Duodenal mucosa (tissue), 2 donors: Measurements from ENCODE around the gene CEACAM16.

Experiments
- H3K27ac ChIP-seq: one replicate; pipeline ENCODE4 v1.7.0; 2013; ENCODE audit warnings: low read depth, low read length
- H3K27me3 ChIP-seq, 2 donors: one replicate each; pipeline ENCODE4 v1.7.0; 2013; ENCODE audit warnings: low read length in 2 of 2, control low read depth in 1 of 2; ENCODE audit not compliant: insufficient read depth in 2 of 2, control insufficient read depth in 1 of 2
- H3K36me3 ChIP-seq, 2 donors: one replicate each; pipeline ENCODE4 v1.7.0; 2013; ENCODE audit warnings: low read length in 2 of 2, control low read depth in 1 of 2; ENCODE audit not compliant: insufficient read depth in 2 of 2, control insufficient read depth in 1 of 2
- H3K4me1 ChIP-seq, 2 donors: one replicate each; pipeline ENCODE4 v1.7.0; 2013; ENCODE audit warnings: low read length in 2 of 2, control low read depth in 1 of 2; ENCODE audit not compliant: insufficient read depth in 2 of 2, control insufficient read depth in 1 of 2
- H3K4me3 ChIP-seq, 2 donors: one replicate each; pipeline ENCODE4 v1.7.0; 2013; ENCODE audit warnings: low read length in 2 of 2, low read depth in 1 of 2
- H3K9ac ChIP-seq, 2 donors: one replicate each; pipeline ENCODE4 v1.7.0; 2013; ENCODE audit warnings: low read length in 2 of 2, low read depth in 1 of 2
- H3K9me3 ChIP-seq, 2 donors: one replicate each; pipeline ENCODE4 v1.7.0; 2013; ENCODE audit warnings: low read length in 2 of 2, control low read depth in 1 of 2; ENCODE audit not compliant: control insufficient read depth in 1 of 2

Gene CEACAM16

GRCh38 chr19:44745341-44745831, 46.4 kb downstream of the CEACAM16 start:
- no peaks in the 10 kb centered on the region for H3K9me3 ChIP-seq
- peak overlapping the region; percentile 37 to 50 for H3K4me3 ChIP-seq
- peaks cover 43 to 67% of the 10 kb centered on the region in 2 donors for H3K4me1 ChIP-seq
- H3K9ac ChIP-seq: peak overlapping the region; percentile 55 to 60
- no peaks in the 10 kb centered on the region for H3K27me3 ChIP-seq
- H3K36me3 ChIP-seq: no peaks in the 10 kb centered on the region
- H3K27ac ChIP-seq: peak overlapping the region; percentile 82

GRCh38 chr19:44745887-44746600, 47.1 kb downstream of the CEACAM16 start:
- Histone ChIP-seq H3K36me3 (peaks cover 0 to 2% of the 10 kb centered on the region in 2 donors), H3K9ac (peak overlapping the region; percentile 55 to 60), H3K4me3 (peak overlapping the region; percentile 37 to 69), H3K27ac (peak overlapping the region; percentile 88), H3K27me3 (no peaks in the 10 kb centered on the region), H3K4me1 (peaks cover 49 to 71% of the 10 kb centered on the region in 2 donors), H3K9me3 (no peaks in the 10 kb centered on the region)

- H3K36me3 ChIP-seq: peaks cover 0 to 6% of the 10 kb centered on the region in 2 donors
- H3K27ac ChIP-seq: peak overlapping the region; percentile 88
- H3K4me3 ChIP-seq: peak overlapping the region; percentile 46 to 69
- H3K9ac ChIP-seq: peak overlapping the region; percentile 55 to 60
- peaks cover 50 to 72% of the 10 kb centered on the region in 2 donors for H3K4me1 ChIP-seq
- H3K9me3 ChIP-seq: no peaks in the 10 kb centered on the region
- H3K27me3 ChIP-seq: no peaks in the 10 kb centered on the region
Measured at GRCh38 chr19:44746616-44746945, 47.6 kb downstream of the CEACAM16 start.

- H3K27ac ChIP-seq: peak overlapping the region; percentile 97
- peaks cover 0 to 6% of the 10 kb centered on the region in 2 donors for H3K36me3 ChIP-seq
- H3K4me3 ChIP-seq: peak overlapping the region; percentile 65 to 69
- H3K4me1 ChIP-seq: peaks cover 52 to 74% of the 10 kb centered on the region in 2 donors
- H3K9me3 ChIP-seq: no peaks in the 10 kb centered on the region
- H3K9ac ChIP-seq: peak overlapping the region; percentile 55 to 76
- H3K27me3 ChIP-seq: no peaks in the 10 kb centered on the region
Measured at GRCh38 chr19:44746946-44747738, 48.2 kb downstream of the CEACAM16 start.

GRCh38 chr19:44747739-44748425, 48.9 kb downstream of the CEACAM16 start:
- Histone ChIP-seq H3K9me3 (no peaks in the 10 kb centered on the region), H3K9ac (peak overlapping the region; percentile 71 to 76), H3K4me3 (peak overlapping the region; percentile 65 to 69), H3K27ac (peak overlapping the region; percentile 97), H3K4me1 (peaks cover 53 to 74% of the 10 kb centered on the region in 2 donors), H3K27me3 (no peaks in the 10 kb centered on the region), H3K36me3 (peaks cover 0 to 13% of the 10 kb centered on the region in 2 donors)

- Histone ChIP-seq H3K4me1 (peaks cover 52 to 71% of the 10 kb centered on the region in 2 donors), H3K36me3 (peaks cover 0 to 13% of the 10 kb centered on the region in 2 donors), H3K27ac (peak within 1 kb of the TSS; percentile 97)
Measured at GRCh38 chr19:44748426-44749254, 49.7 kb downstream of the CEACAM16 start, which contains the start of gene BCL3. Gene BCL3 (plus strand): TSS chr19:44748708. CDS start chr19:44748791, 83 bp downstream.

GRCh38 chr19:44749292-44749691, 50.3 kb downstream of the CEACAM16 start:
- no peaks in the 10 kb centered on the region for H3K9me3 ChIP-seq
- peak overlapping the region; percentile 84 to 92 for H3K4me3 ChIP-seq
- peaks cover 52 to 72% of the 10 kb centered on the region in 2 donors for H3K4me1 ChIP-seq
- no peaks in the 10 kb centered on the region for H3K27me3 ChIP-seq
- H3K36me3 ChIP-seq: peaks cover 0 to 13% of the 10 kb centered on the region in 2 donors
- peak overlapping the region; percentile 97 for H3K27ac ChIP-seq
- peak overlapping the region; percentile 76 to 97 for H3K9ac ChIP-seq

More at GRCh38 chr19:44748426-44749254, 49.7 kb downstream of the CEACAM16 start, which contains the start of gene BCL3:
- Histone ChIP-seq H3K27me3 (no peaks in the 10 kb centered on the region), H3K9ac (peak within 1 kb of the TSS; percentile 84 to 97), H3K4me3 (peak within 1 kb of the TSS; percentile 84 to 92), H3K9me3 (no peaks in the 10 kb centered on the region)

- H3K9ac ChIP-seq: peak overlapping the region; percentile 76 to 97
- peak overlapping the region; percentile 97 for H3K27ac ChIP-seq
- peaks cover 2 to 15% of the 10 kb centered on the region in 2 donors for H3K36me3 ChIP-seq
- peak overlapping the region; percentile 84 to 92 for H3K4me3 ChIP-seq
- H3K4me1 ChIP-seq: peaks cover 51 to 71% of the 10 kb centered on the region in 2 donors
- H3K9me3 ChIP-seq: no peaks in the 10 kb centered on the region
- no peaks in the 10 kb centered on the region for H3K27me3 ChIP-seq
Measured at GRCh38 chr19:44749994-44750393, 51.0 kb downstream of the CEACAM16 start.
